Adrenal gland (tissue), 12 donors: Measurements from ENCODE around the gene EPHA10. TPM values are rescaled to one million over a fixed set of nuclear protein-coding genes. Genes with fewer than 3 reads are reported as not detected.
A peak's percentile ranks its signal among the peaks of the same experiment; 100 is the strongest.
"Not testable (repeated sequence)": the region's sequence is repeated elsewhere in the genome, so short reads cannot be mapped to it uniquely, and the experiment has no call there.

Source experiments
- DNase-seq, 7 donors: peaks; one replicate each; pipeline ENCODE4 v3.0.0-alpha.2; 2019 to 2020
- H3K27ac ChIP-seq, 5 donors: fragments of 200-600 bp; sonication (generic) in 4 of 5; 1 replicate in 3 of 5; 2 replicates in 2 of 5; pipeline versions ENCODE4 v1.5.1 to v1.8.0; 2016 to 2020; ENCODE audit warnings: mild to moderate bottlenecking in 1 of 5
- H3K27me3 ChIP-seq: fragments of 200-600 bp; 2 replicates; pipeline ENCODE4 v1.8.0; 2021
- H3K36me3 ChIP-seq, 2 donors: fragments of 200-600 bp; replicated peaks in 1 of 2; 1 replicate in 1 of 2; 2 replicates in 1 of 2; pipeline versions ENCODE4 v1.5.1 to v1.8.0; 2018 to 2022
- H3K4me1 ChIP-seq, 2 donors: fragments of 200-600 bp; replicated peaks in 1 of 2; 1 replicate in 1 of 2; 2 replicates in 1 of 2; pipeline versions ENCODE4 v1.5.1 to v1.8.0; 2018 to 2021
- H3K4me3 ChIP-seq, 4 donors: fragments of 200-600 bp; sonication (generic) in 3 of 4; one replicate each; pipeline ENCODE4 v1.5.1; 2016 to 2018
- H3K9me3 ChIP-seq, 3 donors: fragments of 200-600 bp; sonication (generic) in 1 of 3; replicated peaks in 1 of 3; 1 replicate in 2 of 3; 2 replicates in 1 of 3; pipeline versions ENCODE4 v1.5.1 to v1.8.0; 2016 to 2021
- POLR2A ChIP-seq, 2 donors: fragments of 450-650 bp; IDR thresholded peaks; one replicate each; pipeline ENCODE4 v1.6.1; 2017; ENCODE audit warnings: antibody characterized with exemption in 2 of 2, mild to moderate bottlenecking in 2 of 2, moderate library complexity in 1 of 2
- WGBS, 4 donors: extraction: QIAGEN DNeasy Blood & Tissue Kit in 2 of 4; methylation state at CpG; one replicate each; pipeline versions ENCODE4 v1.1.5 to v1.1.7; 2013 to 2017; 5-methylcytosine and 5-hydroxymethylcytosine counted together
- intact Hi-C, 2 donors: fragments of 100-400 bp; cut with DNase I; formaldehyde crosslinking; loops; one replicate each; pipeline versions ENCODE4 v1.14.1 to v1.15.0; 2022 to 2023
- polyA plus RNA-seq, 3 donors: library from polyadenylated mRNA; stranded (reverse); fragments of 200-250 nt in 2 of 3; fragments of 350-450 nt in 1 of 3; fragmentation: Illumina TruSeq in 1 of 3; extraction: RNeasy Lipid Tissue Mini Kit (QIAGEN cat#74804) in 1 of 3; gene quantifications; one replicate each; pipeline ENCODE4 v1.2.3, GENCODE V29; 2013 to 2014
- total RNA-seq, 9 donors: library from RNA; depleted of rRNA in 4 of 9; stranded (reverse); fragments of >200 nt in 4 of 9; fragments of 120-200 nt in 1 of 9; fragmentation: NEBNext Ultra II Directional in 1 of 9; extraction: Animal tissue kit (Norgen Biotek cat#: 25700) in 1 of 9; gene quantifications; one replicate each; pipeline versions ENCODE4 v1.1.0 to v1.2.4, GENCODE V29; 2013 to 2023
- TF ChIP-seq, protein P1 (sequence below), 6 experiments: fragments of 450-650 bp in 4 of 6; fragments of 200-600 bp in 2 of 6; sonication (generic) in 1 of 6; IDR thresholded peaks; 1 replicate in 5 of 6; 2 replicates in 1 of 6; pipeline versions ENCODE4 v1.5.1 to v1.8.0; 2016 to 2021; ENCODE audit warnings: antibody characterized with exemption in 6 of 6, mild to moderate bottlenecking in 2 of 6, moderate library complexity in 1 of 6
- donor health status: healthy with polysubstance abuse.
- donor health status: Bipolar disorder and iron deficiency.
- donor health status: DM: yes; HTN: yes; CAD: no.
- donor health status: DM: no; HTN: no; CAD: no.
- donor health status: DM: no; HTN: no; CAD: no.
- donor health status: DM: yes; HTN: yes; CAD: no.

Gene EPHA10
- total and polyA plus RNA-seq, 12 donors, result 0.06 to 3.9 (median 0.48) TPM

DNA sequence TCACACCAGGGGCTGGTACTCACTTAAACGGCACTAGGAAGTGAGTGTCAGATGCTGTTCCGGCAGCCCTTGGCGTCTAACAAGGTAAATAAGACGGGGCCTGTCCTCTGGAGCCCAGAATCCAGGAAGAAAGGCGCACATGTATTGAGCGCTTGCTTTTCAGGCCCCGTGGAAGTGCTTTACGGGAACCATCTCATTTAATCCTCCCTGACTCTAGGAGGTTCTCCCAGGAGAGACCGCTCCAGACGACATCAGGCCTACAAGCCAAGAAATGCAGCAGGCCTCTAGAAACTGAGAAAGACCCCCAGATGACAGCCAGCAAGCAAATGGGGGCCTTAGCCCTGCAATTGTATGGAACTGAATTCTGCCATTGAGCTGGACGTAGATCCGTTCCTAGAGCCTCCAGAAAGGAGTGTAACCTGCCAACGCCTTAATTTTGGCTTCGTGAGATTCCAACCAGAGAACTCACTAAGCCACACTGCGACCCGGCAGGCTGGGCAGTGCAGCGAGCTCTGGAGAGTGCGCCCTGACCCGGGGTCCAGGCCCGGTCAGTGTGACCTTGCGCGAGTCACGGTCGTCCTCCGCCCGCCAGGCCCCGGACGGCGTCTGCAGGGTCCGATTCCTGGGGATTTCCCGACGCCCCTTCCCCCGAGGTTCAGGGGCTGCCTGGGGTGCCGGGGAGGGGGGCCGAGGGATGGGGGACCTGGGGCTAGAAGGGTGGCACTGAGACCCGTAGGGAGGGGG is 28.2 kb upstream of the EPHA10 start:
- intact Hi-C loops, result no loop called here
- Histone ChIP-seq H3K4me3 (peak overlapping the region in 2 of 4 donors; percentile 0 to 79), H3K27ac (no peak overlapping the region), H3K4me1 (peaks cover 6 to 11% of the 10 kb centered on the region in 2 donors), H3K9me3 (no peaks in the 10 kb centered on the region), H3K27me3 (no peaks in the 10 kb centered on the region), H3K36me3 (no peaks in the 10 kb centered on the region)
- TF ChIP-seq, protein P1, sequence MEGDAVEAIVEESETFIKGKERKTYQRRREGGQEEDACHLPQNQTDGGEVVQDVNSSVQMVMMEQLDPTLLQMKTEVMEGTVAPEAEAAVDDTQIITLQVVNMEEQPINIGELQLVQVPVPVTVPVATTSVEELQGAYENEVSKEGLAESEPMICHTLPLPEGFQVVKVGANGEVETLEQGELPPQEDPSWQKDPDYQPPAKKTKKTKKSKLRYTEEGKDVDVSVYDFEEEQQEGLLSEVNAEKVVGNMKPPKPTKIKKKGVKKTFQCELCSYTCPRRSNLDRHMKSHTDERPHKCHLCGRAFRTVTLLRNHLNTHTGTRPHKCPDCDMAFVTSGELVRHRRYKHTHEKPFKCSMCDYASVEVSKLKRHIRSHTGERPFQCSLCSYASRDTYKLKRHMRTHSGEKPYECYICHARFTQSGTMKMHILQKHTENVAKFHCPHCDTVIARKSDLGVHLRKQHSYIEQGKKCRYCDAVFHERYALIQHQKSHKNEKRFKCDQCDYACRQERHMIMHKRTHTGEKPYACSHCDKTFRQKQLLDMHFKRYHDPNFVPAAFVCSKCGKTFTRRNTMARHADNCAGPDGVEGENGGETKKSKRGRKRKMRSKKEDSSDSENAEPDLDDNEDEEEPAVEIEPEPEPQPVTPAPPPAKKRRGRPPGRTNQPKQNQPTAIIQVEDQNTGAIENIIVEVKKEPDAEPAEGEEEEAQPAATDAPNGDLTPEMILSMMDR (IDR thresholded peaks at IDR 0.05), result no peak
- no peak for TF ChIP-seq POLR2A (IDR thresholded peaks at IDR 0.05)
- no peak for DNase-seq
- 34 to 78% (median 47%) methylated on average over 12 to 36 of the region's 36 CpGs for WGBS, 4 donors

DNA sequence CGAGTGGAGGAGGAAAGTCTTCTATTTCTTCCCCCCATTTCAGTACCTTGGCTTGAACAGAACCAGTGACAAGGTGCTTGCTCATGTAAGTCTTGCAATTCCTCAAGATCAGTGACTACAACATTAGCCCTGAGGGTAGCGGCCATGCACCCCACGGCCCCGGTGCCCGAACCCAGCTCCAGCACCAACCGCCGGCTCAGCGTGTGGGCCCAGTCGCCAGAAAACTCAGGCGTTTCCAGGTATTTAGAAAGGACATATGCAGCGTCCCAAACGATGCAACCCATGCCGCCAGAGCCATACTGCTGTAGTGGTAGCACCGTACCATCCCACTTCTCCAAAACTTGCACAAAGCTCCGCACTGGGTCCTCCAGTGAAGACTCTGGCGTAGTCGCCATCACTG is 17.6 kb upstream of the EPHA10 start:
- Histone ChIP-seq H3K36me3 (no peaks in the 10 kb centered on the region), H3K27me3 (peaks cover 3% of the 10 kb centered on the region), H3K4me3 (no peak overlapping the region), H3K27ac (no peak overlapping the region), H3K4me1 (no peaks in the 10 kb centered on the region), H3K9me3 (no peaks in the 10 kb centered on the region)
- 71 to 82% (median 74%) methylated on average over 11 to 17 of the region's 17 CpGs for WGBS, 4 donors
- no peak for DNase-seq
- no peak for TF ChIP-seq POLR2A (IDR thresholded peaks at IDR 0.05)
- TF ChIP-seq, protein P1 (IDR thresholded peaks at IDR 0.05), result no peak
- intact Hi-C loops, result no loop called here

DNA sequence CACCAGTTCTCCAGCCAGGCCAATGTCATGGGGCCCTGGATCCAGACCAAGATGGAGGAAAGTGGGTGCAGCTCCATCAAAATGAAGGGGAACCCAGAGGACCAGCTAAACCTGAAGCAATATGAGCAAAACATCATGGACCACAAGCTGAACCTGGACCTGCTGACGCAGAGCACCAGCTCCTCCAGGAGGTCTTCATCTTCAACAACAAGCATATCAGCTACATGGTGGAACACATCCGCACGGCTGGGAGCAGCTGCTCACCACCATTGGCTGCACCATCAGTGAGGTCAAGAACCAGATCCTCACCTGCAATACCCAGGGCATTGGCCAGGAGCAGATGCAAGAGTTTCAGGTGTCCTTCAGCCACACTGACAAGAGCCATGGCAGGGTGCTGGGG is 13.7 kb upstream of the EPHA10 start:
- Histone ChIP-seq H3K27ac (no peak overlapping the region), H3K4me1 (no peaks in the 10 kb centered on the region), H3K4me3 (no peak overlapping the region), H3K27me3 (no peaks in the 10 kb centered on the region), H3K9me3 (no peaks in the 10 kb centered on the region), H3K36me3 (no peaks in the 10 kb centered on the region)
- intact Hi-C loops, result no loop called here
- DNase-seq, result no peak
- TF ChIP-seq, protein P1 (IDR thresholded peaks at IDR 0.05), result no peak
- TF ChIP-seq POLR2A (IDR thresholded peaks at IDR 0.05), result no peak
- WGBS, 4 donors, result 66 to 90% (median 84%) methylated on average over 3 of the region's 3 CpGs

DNA sequence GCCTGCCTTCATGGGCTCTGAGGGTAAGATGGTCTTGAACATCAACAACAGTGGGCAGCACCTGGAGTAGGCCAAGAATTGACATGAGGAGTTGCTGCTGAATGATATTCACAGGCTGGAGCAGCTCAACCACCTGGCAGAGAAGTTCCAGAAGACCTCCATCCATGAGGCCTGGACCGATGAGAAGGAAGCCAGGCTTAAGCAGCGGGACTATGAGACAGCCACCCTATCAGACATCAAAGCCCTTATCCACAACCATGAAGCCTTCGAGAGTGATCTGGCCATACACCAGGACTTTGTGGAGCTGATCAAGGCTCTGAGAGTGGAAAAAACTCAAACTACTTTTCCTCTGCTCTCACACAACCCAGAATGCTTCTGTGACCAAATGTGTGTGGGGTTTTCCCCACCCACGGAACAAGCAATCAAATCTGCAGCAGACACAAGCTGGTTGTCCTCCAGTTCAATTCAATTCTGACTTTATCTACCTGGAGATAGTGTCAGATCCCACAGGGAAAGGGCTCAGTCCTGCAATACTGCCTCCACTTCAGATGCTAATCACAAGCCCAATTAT is 12.1 kb upstream of the EPHA10 start:
- WGBS, 4 donors, result 61 to 89% (median 71%) methylated on average over 3 to 4 of the region's 4 CpGs
- H3K36me3 ChIP-seq, result no peaks in the 10 kb centered on the region
- intact Hi-C loops, result no loop called here
- TF ChIP-seq, protein P1 (IDR thresholded peaks at IDR 0.05), result no peak
- no peak for TF ChIP-seq POLR2A (IDR thresholded peaks at IDR 0.05)
- no peaks in the 10 kb centered on the region for H3K9me3 ChIP-seq
- no peaks in the 10 kb centered on the region for H3K27me3 ChIP-seq
- H3K4me3 ChIP-seq, result no peak overlapping the region
- no peak for DNase-seq
- H3K27ac ChIP-seq, result no peak overlapping the region
- H3K4me1 ChIP-seq, result no peaks in the 10 kb centered on the region

DNA sequence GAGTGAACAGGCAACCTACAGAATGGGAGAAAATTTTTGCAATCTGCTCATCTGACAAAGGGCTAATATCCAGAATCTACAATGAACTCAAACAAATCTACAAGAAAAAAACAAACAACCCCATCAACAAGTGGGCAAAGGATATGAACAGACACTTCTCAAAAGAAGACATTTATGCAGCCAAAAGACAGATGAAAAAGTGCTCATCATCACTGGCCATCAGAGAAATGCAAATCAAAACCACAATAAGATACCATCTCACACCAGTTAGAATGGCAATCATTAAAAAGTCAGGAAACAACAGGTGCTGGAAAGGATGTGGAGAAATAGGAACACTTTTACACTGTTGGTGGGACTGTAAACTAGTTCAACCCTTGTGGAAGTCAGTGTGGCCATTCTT is 6.5 kb upstream of the EPHA10 start:
- H3K27ac ChIP-seq, intact Hi-C loops, H3K9me3 ChIP-seq, H3K36me3 ChIP-seq, H3K4me1 ChIP-seq, H3K27me3 ChIP-seq, DNase-seq, H3K4me3 ChIP-seq: not testable (repeated sequence)
